HEK293T (cell line): ENCODE results near the gene CRYGS.

Source experiments
- CTCF ChIA-PET: fragments of 350-600 bp; formaldehyde crosslinking; extraction: SDS; loops from one replicate; lab custom pipeline; 2021; ENCODE audit warnings: antibody characterized with exemption, inconsistent platforms; lab: Yijun Ruan, JAX
- POLR2A ChIA-PET: fragments of 350-600 bp; formaldehyde crosslinking; extraction: SDS; loops from one replicate; lab custom pipeline; 2020; ENCODE audit warnings: antibody characterized with exemption, inconsistent platforms; lab: Yijun Ruan, JAX
- DNase-seq: peaks from one replicate; pipeline ENCODE4 v3.0.0; 2012; ENCODE audit warnings: mixed read lengths; ENCODE audit errors: extremely low spot score
- BHLHE40 ChIP-seq: fragments of 450-650 bp; IDR thresholded peaks from 2 replicates; pipeline ENCODE4 v1.6.1; 2016; ENCODE audit warnings: mild to moderate bottlenecking, moderate library complexity, borderline replicate concordance
- ELF4 ChIP-seq: fragments of 450-650 bp; IDR thresholded peaks from 2 replicates; pipeline ENCODE4 v1.6.1; 2017; ENCODE audit warnings: antibody characterized with exemption
- FOXA1 ChIP-seq: fragments of 450-650 bp; IDR thresholded peaks from 2 replicates; pipeline ENCODE4 v1.6.1; 2016; ENCODE audit warnings: mild to moderate bottlenecking
- FOXK2 ChIP-seq: fragments of 450-650 bp; IDR thresholded peaks from 2 replicates; pipeline ENCODE4 v1.6.1; 2016; ENCODE audit warnings: mild to moderate bottlenecking
- FOXM1 ChIP-seq: fragments of 450-650 bp; IDR thresholded peaks from 2 replicates; pipeline ENCODE4 v1.6.1; 2017; ENCODE audit warnings: mild to moderate bottlenecking, borderline replicate concordance
- HDGF ChIP-seq: fragments of 450-650 bp; IDR thresholded peaks from 2 replicates; pipeline ENCODE4 v1.6.1; 2017; ENCODE audit warnings: antibody characterized with exemption, borderline replicate concordance
- L3MBTL2 ChIP-seq: fragments of 450-650 bp; conservative IDR thresholded peaks from 2 replicates; pipeline ENCODE4 v1.6.1; 2016; ENCODE audit warnings: mild to moderate bottlenecking
- LEF1 ChIP-seq: fragments of 450-650 bp; IDR thresholded peaks from 2 replicates; pipeline ENCODE4 v1.6.1; 2017; ENCODE audit warnings: mild to moderate bottlenecking, borderline replicate concordance
- NFRKB ChIP-seq: fragments of 450-650 bp; IDR thresholded peaks from 2 replicates; pipeline ENCODE4 v1.6.1; 2016; ENCODE audit warnings: mild to moderate bottlenecking, moderate library complexity
- PKNOX1 ChIP-seq: fragments of 450-650 bp; IDR thresholded peaks from 2 replicates; pipeline ENCODE4 v1.6.1; 2016
- SP1 ChIP-seq: fragments of 450-650 bp; IDR thresholded peaks from 2 replicates; pipeline ENCODE4 v1.6.1; 2017
- SUZ12 ChIP-seq: fragments of 450-650 bp; IDR thresholded peaks from 2 replicates; pipeline ENCODE4 v1.6.1; 2016; ENCODE audit warnings: mild to moderate bottlenecking
- TARDBP ChIP-seq: fragments of 450-650 bp; IDR thresholded peaks from 2 replicates; pipeline ENCODE4 v1.6.1; 2016
- ZNF384 ChIP-seq: fragments of 450-650 bp; IDR thresholded peaks from 2 replicates; pipeline ENCODE4 v1.6.1; 2016

The CRYGS gene

DNA sequence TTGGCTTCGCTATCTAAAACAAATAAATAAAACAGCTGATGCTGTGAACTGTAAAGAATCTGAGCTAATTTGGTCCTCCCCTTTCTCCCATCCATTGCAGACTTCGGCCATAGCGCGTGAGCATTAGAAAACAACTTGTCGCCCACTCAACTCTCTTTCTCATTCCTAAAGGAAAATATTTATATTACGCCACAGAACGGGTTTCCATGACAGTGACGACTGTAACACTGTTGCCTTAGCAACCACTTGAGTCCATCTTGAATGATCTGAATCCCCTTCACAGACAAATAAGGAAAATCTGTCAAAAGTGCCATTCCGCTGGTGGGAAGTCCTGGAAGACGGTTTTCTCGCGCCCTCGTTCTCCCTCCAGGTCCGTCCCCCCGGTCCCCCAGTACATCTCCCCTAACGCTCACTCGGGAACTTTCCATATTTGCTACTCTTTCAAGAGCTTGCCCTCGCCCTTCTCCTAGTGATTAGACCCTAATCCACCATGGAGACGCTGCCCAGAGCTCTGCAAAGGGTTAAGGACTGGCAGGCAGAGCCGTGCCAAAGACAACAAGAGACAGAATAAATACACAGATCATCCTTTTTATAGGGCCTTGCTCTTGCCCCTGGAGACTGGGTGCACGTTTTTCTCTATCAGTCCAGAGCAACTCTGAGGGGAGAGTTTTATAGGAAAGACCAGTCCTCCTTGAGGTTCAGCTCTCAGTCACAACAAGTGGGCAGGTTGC is 50.5 kb downstream of the CRYGS start:
- DNase-seq = no peak
- ChIA-PET POLR2A (no interaction called here), CTCF (no interaction called here)
- TF ChIP-seq FOXK2 (no peak), PKNOX1 (no peak), ELF4 (no peak), TARDBP (no peak), LEF1 (no peak), HDGF (no peak), BHLHE40 (no peak), NFRKB (no peak), SP1 (no peak), L3MBTL2 (no peak), SUZ12 (no peak), ZNF384 (no peak), FOXM1 (no peak)

GRCh38 chr3:186492385-186492984 is 51.7 kb downstream of the CRYGS start:
- TF ChIP-seq FOXA1 (no peak), FOXM1 (no peak), SUZ12 (no peak), BHLHE40 (no peak), L3MBTL2 (no peak), FOXK2 (no peak)
- POLR2A ChIA-PET = no interaction called here
- CTCF ChIA-PET = no interaction called here
- no peak for DNase-seq

- ChIA-PET CTCF (no interaction called here), POLR2A (no interaction called here)
- DNase-seq = no peak
- no peak for TF ChIP-seq TARDBP
- no peak for TF ChIP-seq ELF4
- TF ChIP-seq NFRKB = no peak
- no peak for TF ChIP-seq LEF1
- TF ChIP-seq HDGF = no peak
Observed at GRCh38 chr3:186489507-186489906, 54.7 kb downstream of the CRYGS start.
